H1 (cell line): ENCODE measurements around the gene LTBP1. TPM values are rescaled to one million over a fixed set of nuclear protein-coding genes. Genes with fewer than 3 reads are reported as not detected.

Experiments used
- CTCF ChIA-PET: fragments of 300-600 bp; sonication (Branson Sonifier 250); formaldehyde crosslinking; loops from one replicate; lab custom pipeline; 2021; ENCODE audit not compliant: partially characterized antibody; lab: Charles Lee
- POLR2A ChIA-PET: fragments of 300-600 bp; sonication (Branson Sonifier 250); formaldehyde crosslinking; loops from one replicate; lab custom pipeline; 2021; ENCODE audit warnings: inconsistent platforms; ENCODE audit not compliant: partially characterized antibody; lab: Charles Lee
- DNase-seq, 2 experiments: peaks; one replicate each; pipeline versions ENCODE4 v3.0.0 to v3.0.0-alpha.2; 2010 to 2022; ENCODE audit warnings: low spot score in 2 of 2, low read depth in 1 of 2, mixed read lengths in 1 of 2
- FAIRE-seq: peaks from 2 replicates; lab custom pipeline; 2011; peaks lifted over from hg19 to GRCh38; lab: Jason Lieb, UNC
- H2AFZ ChIP-seq: 2 replicates; pipeline ENCODE4 v1.8.1; 2012; ENCODE audit warnings: low read length, inconsistent platforms
- H2AK5ac ChIP-seq: 2 replicates; pipeline ENCODE4 v1.6.1; 2013; ENCODE audit warnings: low read depth, low read length
- H2BK120ac ChIP-seq: replicated peaks from 2 replicates; pipeline ENCODE3; 2013; ENCODE audit warnings: low read depth, low read length, inconsistent platforms
- H2BK12ac ChIP-seq: 2 replicates; pipeline ENCODE4 v1.6.1; 2013; ENCODE audit warnings: low read depth, low read length
- H2BK15ac ChIP-seq: 2 replicates; pipeline ENCODE4 v1.6.1; 2013; ENCODE audit warnings: low read length
- H2BK20ac ChIP-seq: 2 replicates; pipeline ENCODE4 v1.6.1; 2013; ENCODE audit warnings: low read length
- H2BK5ac ChIP-seq: 2 replicates; pipeline ENCODE4 v1.6.1; 2013; ENCODE audit warnings: low read depth, low read length
- H3K14ac ChIP-seq: 2 replicates; pipeline ENCODE4 v1.6.1; 2013; ENCODE audit warnings: inconsistent platforms; ENCODE audit not compliant: insufficient read length
- H3K18ac ChIP-seq: 2 replicates; pipeline ENCODE4 v1.6.1; 2013; ENCODE audit warnings: low read length; ENCODE audit errors: extremely low read depth
- H3K23ac ChIP-seq: 2 replicates; pipeline ENCODE4 v1.6.1; 2013; ENCODE audit warnings: inconsistent platforms; ENCODE audit not compliant: insufficient read length
- H3K23me2 ChIP-seq: 2 replicates; pipeline ENCODE4 v1.6.1; 2013; ENCODE audit warnings: low read depth, low read length
- H3K27ac ChIP-seq: 2 replicates; pipeline ENCODE4 v1.6.1; 2011; ENCODE audit warnings: low read depth, low read length, inconsistent platforms
- H3K27me3 ChIP-seq, 4 experiments: replicated peaks in 1 of 4; 1 replicate in 1 of 4; 2 replicates in 3 of 4; pipeline versions ENCODE4 v1.6.1 to v1.8.1; 2011 to 2013; ENCODE audit warnings: low read length in 3 of 4, mild to moderate bottlenecking in 3 of 4, inconsistent platforms in 2 of 4, mixed read lengths in 2 of 4, moderate library complexity in 1 of 4; ENCODE audit not compliant: control insufficient read depth in 3 of 4, insufficient read depth in 3 of 4; ENCODE audit errors: extremely low read depth in 1 of 4
- H3K36me3 ChIP-seq, 4 experiments: 2 replicates each; pipeline versions ENCODE4 v1.6.1 to v1.8.1; 2011 to 2013; ENCODE audit warnings: mild to moderate bottlenecking in 4 of 4, low read length in 3 of 4, moderate library complexity in 2 of 4, control low read depth in 1 of 4, inconsistent platforms in 1 of 4; ENCODE audit not compliant: insufficient read depth in 4 of 4, control insufficient read depth in 2 of 4
- H3K4ac ChIP-seq: replicated peaks from 2 replicates; pipeline ENCODE3; 2013; ENCODE audit warnings: low read length, low read depth, mixed read lengths, inconsistent platforms; ENCODE audit not compliant: insufficient read length
- H3K4me1 ChIP-seq, 4 experiments: replicated peaks in 1 of 4; 1 replicate in 1 of 4; 2 replicates in 3 of 4; pipeline versions ENCODE4 v1.6.1 to v1.8.1; 2011 to 2013; ENCODE audit warnings: low read length in 3 of 4, inconsistent platforms in 2 of 4, mixed read lengths in 1 of 4; ENCODE audit not compliant: insufficient read depth in 4 of 4, control insufficient read depth in 3 of 4
- H3K4me2 ChIP-seq, 2 experiments: 2 replicates each; pipeline versions ENCODE4 v1.6.1 to v1.8.1; 2011 to 2013; ENCODE audit warnings: low read depth in 2 of 2, low read length in 2 of 2, control low read depth in 1 of 2, inconsistent platforms in 1 of 2, mild to moderate bottlenecking in 1 of 2; ENCODE audit not compliant: insufficient read depth in 1 of 2
- H3K4me3 ChIP-seq, 4 experiments: fragments of 200-600, 300-600 bp in 1 of 4; sonication (generic), shearing (Covaris generic), sonication (Bioruptor Twin) in 1 of 4; 2 replicates each; pipeline versions ENCODE4 v1.5.1 to v1.8.1; 2011 to 2016; ENCODE audit warnings: low read length in 4 of 4, low read depth in 3 of 4, control low read depth in 2 of 4, inconsistent platforms in 2 of 4, mild to moderate bottlenecking in 2 of 4, mixed read lengths in 1 of 4, moderate library complexity in 1 of 4; ENCODE audit not compliant: insufficient read depth in 2 of 4; ENCODE audit errors: extremely low read depth in 1 of 4
- H3K56ac ChIP-seq: replicated peaks from 2 replicates; pipeline ENCODE3; 2013; ENCODE audit warnings: low read depth, mild to moderate bottlenecking, mixed read lengths, low read length, inconsistent platforms; ENCODE audit not compliant: insufficient read length
- H3K79me1 ChIP-seq: 2 replicates; pipeline ENCODE4 v1.6.1; 2013; ENCODE audit warnings: low read depth, low read length, control low read depth
- H3K79me2 ChIP-seq, 2 experiments: 2 replicates each; pipeline versions ENCODE4 v1.6.1 to v1.8.1; 2012 to 2013; ENCODE audit warnings: low read length in 2 of 2, mild to moderate bottlenecking in 2 of 2, inconsistent platforms in 1 of 2; ENCODE audit not compliant: insufficient read depth in 2 of 2, control insufficient read depth in 1 of 2
- H3K9ac ChIP-seq, 4 experiments: replicated peaks in 1 of 4; 1 replicate in 1 of 4; 2 replicates in 3 of 4; pipeline versions ENCODE4 v1.6.1 to v1.8.1; 2011 to 2013; ENCODE audit warnings: low read depth in 3 of 4, low read length in 3 of 4, control low read depth in 2 of 4, mild to moderate bottlenecking in 2 of 4, moderate library complexity in 2 of 4, inconsistent platforms in 1 of 4; ENCODE audit errors: extremely low read depth in 1 of 4
- H3K9me3 ChIP-seq, 2 experiments: 2 replicates each; pipeline versions ENCODE4 v1.6.1 to v1.8.1; 2012 to 2013; ENCODE audit warnings: mild to moderate bottlenecking in 2 of 2, moderate library complexity in 2 of 2, control low read depth in 1 of 2, inconsistent platforms in 1 of 2, low read depth in 1 of 2, low read length in 1 of 2, mixed read lengths in 1 of 2; ENCODE audit not compliant: insufficient read depth in 2 of 2
- H4K20me1 ChIP-seq, 2 experiments: replicated peaks in 1 of 2; 2 replicates each; pipeline versions ENCODE3 to v1.8.1; 2011 to 2013; ENCODE audit warnings: inconsistent platforms in 2 of 2, low read length in 2 of 2, mild to moderate bottlenecking in 1 of 2; ENCODE audit not compliant: insufficient read depth in 2 of 2, control insufficient read depth in 1 of 2
- H4K5ac ChIP-seq: 2 replicates; pipeline ENCODE4 v1.6.1; 2013; ENCODE audit warnings: low read length, low read depth, mixed read lengths, inconsistent platforms; ENCODE audit not compliant: insufficient read length
- H4K8ac ChIP-seq: 2 replicates; pipeline ENCODE4 v1.8.0; 2013; ENCODE audit warnings: mild to moderate bottlenecking, moderate library complexity, low read length, inconsistent platforms; ENCODE audit not compliant: insufficient read depth; ENCODE audit errors: extremely low read depth
- H4K91ac ChIP-seq: replicated peaks from 2 replicates; pipeline ENCODE3; 2013; ENCODE audit warnings: low read length, mixed read lengths, inconsistent platforms; ENCODE audit not compliant: insufficient read length
- MAFK ChIP-seq: IDR thresholded peaks from 2 replicates; pipeline ENCODE4 v1.6.1; 2012; ENCODE audit warnings: low read depth, mild to moderate bottlenecking, improper control_type of control experiment, low read length
- WGBS, 2 experiments: shearing (Covaris generic) in 1 of 2; methylation state at CpG; one replicate each; pipeline versions ENCODE4 v1.1.6 to v1.1.7; 2013 to 2015; ENCODE audit warnings: low lambda C conversion rate in 2 of 2, mixed read lengths in 2 of 2, inconsistent platforms in 1 of 2, low coverage in 1 of 2, missing lambda C conversion rate in 1 of 2; ENCODE audit not compliant: insufficient replicate concordance in 2 of 2, insufficient coverage in 1 of 2, insufficient read length in 1 of 2; ENCODE audit errors: extremely low coverage in 1 of 2, missing lambda C conversion rate in 1 of 2; 5-methylcytosine and 5-hydroxymethylcytosine counted together
- polyA plus RNA-seq, 7 experiments: library from polyadenylated mRNA; depleted of rRNA in 3 of 7; stranded (reverse) in 5 of 7; unstranded in 2 of 7; fragments of >200 nt in 5 of 7; fragments of 200-250 nt in 2 of 7; gene quantifications; 1 replicate in 5 of 7; 2 replicates in 1 of 7; 4 replicates in 1 of 7; pipeline versions ENCODE4 v1.2.1 to v1.2.3, GENCODE V29; 2011 to 2013; ENCODE audit warnings: missing spikeins in 2 of 7, mixed read lengths in 2 of 7
- total RNA-seq: library from RNA; stranded (reverse); fragmentation: NEBNext Ultra II Directional; extraction: Animal tissue kit (Norgen Biotek cat#: 25700); gene quantifications from 2 replicates; pipeline ENCODE4 v1.2.1, GENCODE V29; 2021

LTBP1 gene
- total and polyA plus RNA-seq, 2 of the 8 experiments (the other 6 are each of a cell fraction or from before 2014, with no cell fraction given) = 15.4 to 24.7 TPM

DNA sequence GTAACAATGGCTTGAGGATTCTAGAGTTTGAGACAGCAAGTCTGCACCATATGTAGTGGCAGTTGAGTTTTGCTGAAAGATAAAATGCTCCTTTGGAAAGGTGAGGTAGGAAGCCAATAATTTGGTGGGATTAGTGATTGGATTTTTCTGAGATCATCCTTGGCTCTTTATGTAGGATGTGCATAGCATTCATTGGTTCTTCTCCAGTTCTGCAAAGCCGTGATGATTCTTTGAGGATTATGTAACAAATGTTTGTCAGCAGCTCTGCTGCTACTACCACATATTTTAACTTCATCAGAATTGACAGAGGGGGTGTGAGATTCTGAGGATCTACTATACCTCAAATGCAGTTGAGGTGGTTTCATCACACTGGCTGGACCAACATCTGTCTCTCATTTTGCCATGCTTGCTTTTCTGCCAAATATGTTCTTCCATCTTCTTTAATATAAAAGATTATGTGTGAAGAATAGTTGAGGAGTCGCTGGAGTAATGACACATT lies 340.8 kb downstream of the LTBP1 start:
- Histone ChIP-seq H3K4me2 (no peak overlapping the region), H3K14ac (no peak overlapping the region), H4K20me1 (no peaks in the 10 kb centered on the region), H3K4me3 (no peak overlapping the region), H2BK120ac (no peak overlapping the region), H2AK5ac (no peak overlapping the region), H3K4me1 (no peaks in the 10 kb centered on the region; a peak in 1 of 7 replicates), H3K23ac (no peak overlapping the region), H2AFZ (no peak overlapping the region), H3K9me3 (no peaks in the 10 kb centered on the region), H2BK12ac (no peak overlapping the region), H3K27ac (no peak overlapping the region), H3K27me3 (no peaks in the 10 kb centered on the region), H3K23me2 (no peaks in the 10 kb centered on the region), H3K18ac (no peak overlapping the region), H2BK5ac (no peak overlapping the region), H4K5ac (no peak overlapping the region), H3K4ac (no peak overlapping the region), H3K36me3 (no peaks in the 10 kb centered on the region), H3K79me2 (no peaks in the 10 kb centered on the region), H2BK20ac (no peak overlapping the region), H3K9ac (no peak overlapping the region), H2BK15ac (no peak overlapping the region), H3K79me1 (no peaks in the 10 kb centered on the region), H4K91ac (no peak overlapping the region), H4K8ac (no peak overlapping the region), H3K56ac (no peak overlapping the region)
- WGBS, 2 experiments = 93% methylated on average over 2 of the region's 2 CpGs; no CpG with 5 or more reads in 1 of the 2 experiments
- POLR2A ChIA-PET = no interaction called here
- CTCF ChIA-PET = no interaction called here
- no peak for FAIRE-seq
- no peak for TF ChIP-seq MAFK
- DNase-seq = no peak
